Liver (tissue), 9 donors: ENCODE results near the gene NAP1L4. TPM values are rescaled to one million over a fixed set of nuclear protein-coding genes. Genes with fewer than 3 reads are reported as not detected.

Source experiments
- DNase-seq: peaks from one replicate; pipeline ENCODE4 v3.0.0-alpha.2; 2017; ENCODE audit warnings: low spot score
- H3K27ac ChIP-seq, 2 donors: one replicate each; pipeline ENCODE4 v1.7.0; 2013; ENCODE audit warnings: inconsistent platforms in 2 of 2, low read length in 2 of 2, control low read depth in 1 of 2, low read depth in 1 of 2, mild to moderate bottlenecking in 1 of 2
- H3K27me3 ChIP-seq, 4 donors: one replicate each; pipeline versions ENCODE4 v1.6.1 to v1.7.0; 2013; ENCODE audit warnings: low read length in 3 of 4, inconsistent platforms in 1 of 4, mild to moderate bottlenecking in 1 of 4, moderate library complexity in 1 of 4; ENCODE audit not compliant: control insufficient read depth in 4 of 4, insufficient read depth in 4 of 4
- H3K36me3 ChIP-seq, 4 donors: one replicate each; pipeline versions ENCODE4 v1.6.1 to v1.7.0; 2013; ENCODE audit warnings: low read length in 3 of 4, mild to moderate bottlenecking in 3 of 4, low read depth in 1 of 4, moderate library complexity in 1 of 4; ENCODE audit not compliant: control insufficient read depth in 4 of 4, insufficient read depth in 3 of 4
- H3K4me1 ChIP-seq, 4 donors: one replicate each; pipeline versions ENCODE4 v1.6.1 to v1.7.0; 2013; ENCODE audit warnings: low read length in 3 of 4, mild to moderate bottlenecking in 3 of 4, moderate library complexity in 1 of 4; ENCODE audit not compliant: control insufficient read depth in 4 of 4, insufficient read depth in 4 of 4
- H3K4me3 ChIP-seq, 3 donors: one replicate each; pipeline versions ENCODE4 v1.6.1 to v1.7.0; 2013; ENCODE audit warnings: low read length in 3 of 3, control low read depth in 1 of 3, low read depth in 1 of 3, mild to moderate bottlenecking in 1 of 3
- H3K9ac ChIP-seq, 2 donors: one replicate each; pipeline ENCODE4 v1.7.0; 2013; ENCODE audit warnings: low read length in 2 of 2, mild to moderate bottlenecking in 2 of 2, moderate library complexity in 2 of 2, control low read depth in 1 of 2, low read depth in 1 of 2
- H3K9me3 ChIP-seq, 4 donors: one replicate each; pipeline versions ENCODE4 v1.6.1 to v1.7.0; 2013; ENCODE audit warnings: low read length in 3 of 4; ENCODE audit not compliant: control insufficient read depth in 4 of 4
- EGR1 ChIP-seq, 2 donors: IDR thresholded peaks; 2 replicates each; pipeline ENCODE4 v1.6.1; 2016 to 2018; ENCODE audit warnings: antibody characterized with exemption in 2 of 2, low read depth in 2 of 2
- FOXA1 ChIP-seq: IDR thresholded peaks from 2 replicates; pipeline ENCODE4 v1.6.1; 2016; ENCODE audit warnings: antibody characterized with exemption
- FOXA2 ChIP-seq: IDR thresholded peaks from 2 replicates; pipeline ENCODE4 v1.6.1; 2016; ENCODE audit warnings: antibody characterized with exemption
- GABPA ChIP-seq, 2 donors: IDR thresholded peaks in 1 of 2; conservative IDR thresholded peaks in 1 of 2; 2 replicates each; pipeline ENCODE4 v1.6.1; 2016; ENCODE audit warnings: antibody characterized with exemption in 2 of 2, mild to moderate bottlenecking in 1 of 2, moderate library complexity in 1 of 2
- HNF4A ChIP-seq, 2 donors: conservative IDR thresholded peaks; 2 replicates each; pipeline ENCODE4 v1.6.1; 2016; ENCODE audit warnings: antibody characterized with exemption in 2 of 2, mild to moderate bottlenecking in 2 of 2
- HNF4G ChIP-seq: IDR thresholded peaks from 2 replicates; pipeline ENCODE4 v1.6.1; 2016; ENCODE audit warnings: antibody characterized with exemption
- JUND ChIP-seq, 2 donors: IDR thresholded peaks; 2 replicates each; pipeline ENCODE4 v1.6.1; 2016; ENCODE audit warnings: antibody characterized with exemption in 2 of 2
- NR2F2 ChIP-seq: IDR thresholded peaks from 2 replicates; pipeline ENCODE4 v1.6.1; 2016; ENCODE audit warnings: antibody characterized with exemption
- RAD21 ChIP-seq, 2 donors: IDR thresholded peaks; 2 replicates each; pipeline ENCODE4 v1.6.1; 2016; ENCODE audit warnings: antibody characterized with exemption in 2 of 2, mild to moderate bottlenecking in 2 of 2
- RXRA ChIP-seq, 2 donors: IDR thresholded peaks; 2 replicates each; pipeline ENCODE4 v1.6.1; 2017 to 2018; ENCODE audit warnings: antibody characterized with exemption in 2 of 2, mild to moderate bottlenecking in 1 of 2
- SP1 ChIP-seq: IDR thresholded peaks from 2 replicates; pipeline ENCODE4 v1.6.1; 2018; ENCODE audit warnings: antibody characterized with exemption, mild to moderate bottlenecking
- TAF1 ChIP-seq: conservative IDR thresholded peaks from 2 replicates; pipeline ENCODE4 v1.6.1; 2016; ENCODE audit warnings: antibody characterized with exemption, mild to moderate bottlenecking
- YY1 ChIP-seq: IDR thresholded peaks from 2 replicates; pipeline ENCODE4 v1.6.1; 2016; ENCODE audit warnings: antibody characterized with exemption, mild to moderate bottlenecking
- WGBS: extraction: QIAGEN DNeasy Blood & Tissue Kit; methylation state at CpG from one replicate; pipeline ENCODE4 v1.1.7; 2013; 5-methylcytosine and 5-hydroxymethylcytosine counted together
- polyA plus RNA-seq, 2 donors: library from polyadenylated mRNA; stranded (reverse) in 1 of 2; unstranded in 1 of 2; fragments of 200-250 nt in 1 of 2; fragments of >200 nt in 1 of 2; fragmentation: Nextera tagmentation in 1 of 2; extraction: Ambion mirVana in 1 of 2; gene quantifications; one replicate each; pipeline versions ENCODE4 v1.2.1 to v1.2.3, GENCODE V29; 2013 to 2015
- total RNA-seq, 2 donors: library from RNA; depleted of rRNA; stranded (reverse); fragments of >200 nt; gene quantifications; one replicate each; pipeline ENCODE4 v1.2.3, GENCODE V29; 2014
- TF ChIP-seq, protein P1 (sequence below): IDR thresholded peaks from 2 replicates; pipeline ENCODE4 v1.6.1; 2016; ENCODE audit warnings: antibody characterized with exemption, mild to moderate bottlenecking
- TF ChIP-seq, protein P2 (sequence below): IDR thresholded peaks from 2 replicates; pipeline ENCODE4 v1.6.1; 2016; ENCODE audit warnings: antibody characterized with exemption
- TF ChIP-seq, protein P3 (sequence below): IDR thresholded peaks from 2 replicates; pipeline ENCODE4 v1.6.1; 2016; ENCODE audit warnings: antibody characterized with exemption
- TF ChIP-seq, protein P4 (sequence below): IDR thresholded peaks from 2 replicates; pipeline ENCODE4 v1.6.1; 2016; ENCODE audit warnings: antibody characterized with exemption
- donor health status: healthy.
- donor health status: healthy.
- donor health status: healthy.
- donor health status: healthy.
- donor health status: healthy.

NAP1L4 gene
- total and polyA plus RNA-seq, 4 donors: 33.2 to 110 (median 46.7) TPM

DNA sequence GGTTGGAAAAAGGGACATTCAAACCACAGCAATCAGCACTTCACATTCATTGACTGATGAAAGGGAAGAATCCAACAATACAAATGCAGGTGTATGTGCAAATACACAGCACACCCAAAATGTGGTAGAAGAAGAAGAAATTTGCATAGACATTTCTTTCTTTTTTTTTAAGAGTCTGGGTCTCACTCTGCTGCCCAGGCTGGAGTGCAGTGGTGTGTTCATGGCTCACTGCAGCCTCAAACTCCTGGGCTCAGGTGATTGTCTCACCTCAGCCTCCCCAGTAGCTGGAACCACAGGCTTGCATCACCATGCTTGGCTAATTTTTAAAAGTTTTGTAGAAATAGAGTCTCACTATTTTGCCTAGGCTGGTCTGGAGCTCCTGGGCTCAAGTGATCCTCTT is 43.2 kb upstream of the NAP1L4 start:
- H3K27ac ChIP-seq: no peak overlapping the region
- H3K4me1 ChIP-seq: peaks cover 0 to 13% (median 5%) of the 10 kb centered on the region in 4 donors

DNA sequence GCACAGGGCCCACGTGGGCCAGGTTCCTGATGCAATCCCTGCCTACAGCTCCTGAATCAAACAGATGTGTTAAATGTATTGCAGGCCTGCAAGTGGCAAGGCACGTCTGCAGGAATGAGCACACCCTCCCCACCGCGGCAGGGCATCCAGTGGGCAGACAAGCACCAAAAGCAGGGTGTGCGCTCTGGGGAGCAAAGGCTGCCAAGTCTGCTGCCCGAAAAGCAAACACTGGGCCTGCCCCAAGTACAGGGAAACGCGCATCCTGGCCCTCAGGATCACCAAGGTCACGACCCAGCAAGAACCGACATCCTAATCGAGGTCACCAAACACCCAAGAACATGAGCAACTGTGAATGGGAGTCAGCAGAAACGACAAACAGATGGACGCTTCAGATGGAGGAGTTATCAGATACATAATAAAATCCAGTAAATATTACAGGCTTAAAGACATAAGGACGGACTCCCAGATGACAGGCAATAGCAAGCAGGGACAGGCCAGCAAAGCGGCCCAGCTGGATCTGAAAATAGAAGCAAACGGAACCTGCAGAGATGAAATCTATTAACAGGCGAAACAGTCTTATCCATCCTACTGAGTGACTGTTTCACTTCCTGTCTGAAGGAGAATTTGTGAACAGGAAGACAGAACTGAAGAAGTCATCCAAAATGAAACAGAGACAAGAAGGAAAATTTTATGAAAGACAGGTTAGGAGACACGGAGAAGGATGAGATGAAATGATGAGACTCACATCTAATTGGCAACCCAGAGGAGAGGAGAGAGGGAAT is 38.4 kb upstream of the NAP1L4 start:
- Histone ChIP-seq H3K27ac (no peak overlapping the region), H3K4me3 (no peak overlapping the region), H3K9me3 (no peaks in the 10 kb centered on the region), H3K4me1 (peaks cover 0 to 23% (median 13%) of the 10 kb centered on the region in 4 donors), H3K9ac (no peak overlapping the region), H3K36me3 (peaks cover 9 to 48% (median 27%) of the 10 kb centered on the region in 4 donors), H3K27me3 (no peaks in the 10 kb centered on the region)
- no peak for DNase-seq
- WGBS: 44% methylated on average over 18 of the region's 18 CpGs
- no peak for TF ChIP-seq RAD21 (IDR thresholded peaks at IDR 0.05)
- TF ChIP-seq RXRA (IDR thresholded peaks at IDR 0.05): peak; percentile 30 to 33
- peak; percentile 68 for TF ChIP-seq NR2F2
- TF ChIP-seq, protein P1, sequence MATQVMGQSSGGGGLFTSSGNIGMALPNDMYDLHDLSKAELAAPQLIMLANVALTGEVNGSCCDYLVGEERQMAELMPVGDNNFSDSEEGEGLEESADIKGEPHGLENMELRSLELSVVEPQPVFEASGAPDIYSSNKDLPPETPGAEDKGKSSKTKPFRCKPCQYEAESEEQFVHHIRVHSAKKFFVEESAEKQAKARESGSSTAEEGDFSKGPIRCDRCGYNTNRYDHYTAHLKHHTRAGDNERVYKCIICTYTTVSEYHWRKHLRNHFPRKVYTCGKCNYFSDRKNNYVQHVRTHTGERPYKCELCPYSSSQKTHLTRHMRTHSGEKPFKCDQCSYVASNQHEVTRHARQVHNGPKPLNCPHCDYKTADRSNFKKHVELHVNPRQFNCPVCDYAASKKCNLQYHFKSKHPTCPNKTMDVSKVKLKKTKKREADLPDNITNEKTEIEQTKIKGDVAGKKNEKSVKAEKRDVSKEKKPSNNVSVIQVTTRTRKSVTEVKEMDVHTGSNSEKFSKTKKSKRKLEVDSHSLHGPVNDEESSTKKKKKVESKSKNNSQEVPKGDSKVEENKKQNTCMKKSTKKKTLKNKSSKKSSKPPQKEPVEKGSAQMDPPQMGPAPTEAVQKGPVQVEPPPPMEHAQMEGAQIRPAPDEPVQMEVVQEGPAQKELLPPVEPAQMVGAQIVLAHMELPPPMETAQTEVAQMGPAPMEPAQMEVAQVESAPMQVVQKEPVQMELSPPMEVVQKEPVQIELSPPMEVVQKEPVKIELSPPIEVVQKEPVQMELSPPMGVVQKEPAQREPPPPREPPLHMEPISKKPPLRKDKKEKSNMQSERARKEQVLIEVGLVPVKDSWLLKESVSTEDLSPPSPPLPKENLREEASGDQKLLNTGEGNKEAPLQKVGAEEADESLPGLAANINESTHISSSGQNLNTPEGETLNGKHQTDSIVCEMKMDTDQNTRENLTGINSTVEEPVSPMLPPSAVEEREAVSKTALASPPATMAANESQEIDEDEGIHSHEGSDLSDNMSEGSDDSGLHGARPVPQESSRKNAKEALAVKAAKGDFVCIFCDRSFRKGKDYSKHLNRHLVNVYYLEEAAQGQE: no peak

More for the DNA sequence above, 43.2 kb upstream of the NAP1L4 start:
- H3K9me3 ChIP-seq: no peaks in the 10 kb centered on the region
- TF ChIP-seq, protein P2, sequence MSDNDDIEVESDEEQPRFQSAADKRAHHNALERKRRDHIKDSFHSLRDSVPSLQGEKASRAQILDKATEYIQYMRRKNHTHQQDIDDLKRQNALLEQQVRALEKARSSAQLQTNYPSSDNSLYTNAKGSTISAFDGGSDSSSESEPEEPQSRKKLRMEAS: no peak
- TF ChIP-seq HNF4G (no peak), NR2F2 (no peak), HNF4A (conservative IDR thresholded peaks at IDR 0.05) (no peak), SP1 (no peak), FOXA2 (no peak), TAF1 (no peak), JUND (IDR thresholded peaks at IDR 0.05) (no peak), YY1 (no peak)
- no peak overlapping the region for H3K9ac ChIP-seq
- peaks cover 7 to 57% (median 38%) of the 10 kb centered on the region in 4 donors for H3K36me3 ChIP-seq
- no peaks in the 10 kb centered on the region for H3K27me3 ChIP-seq
- H3K4me3 ChIP-seq: no peak overlapping the region
- no peak for DNase-seq

DNA sequence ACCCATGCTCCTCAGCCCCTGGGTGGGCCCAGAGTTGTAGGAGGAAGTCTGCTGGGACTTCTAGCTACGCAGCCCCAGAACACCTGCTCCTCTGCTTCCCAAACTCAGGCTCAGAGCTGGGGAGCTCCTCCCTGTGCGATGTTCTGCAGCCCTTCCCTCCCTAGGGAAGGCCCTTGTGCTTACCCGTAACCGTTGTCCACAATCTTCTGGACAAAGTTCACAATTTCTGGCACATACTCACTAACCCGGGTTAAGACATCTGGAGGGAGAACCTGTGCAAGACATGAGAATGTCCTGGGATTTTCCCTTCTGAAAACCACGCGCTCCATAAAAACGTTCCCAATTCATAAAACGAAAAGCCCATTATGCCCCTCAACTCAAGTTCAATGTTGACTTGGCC is 36.7 kb upstream of the NAP1L4 start:
- no peaks in the 10 kb centered on the region for H3K27me3 ChIP-seq
- TF ChIP-seq, protein P3, sequence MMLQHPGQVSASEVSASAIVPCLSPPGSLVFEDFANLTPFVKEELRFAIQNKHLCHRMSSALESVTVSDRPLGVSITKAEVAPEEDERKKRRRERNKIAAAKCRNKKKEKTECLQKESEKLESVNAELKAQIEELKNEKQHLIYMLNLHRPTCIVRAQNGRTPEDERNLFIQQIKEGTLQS: no peak
- TF ChIP-seq SP1: no peak
- no peak for TF ChIP-seq EGR1 (IDR thresholded peaks at IDR 0.05; ENCODE audit: low read depth in 2 of 2)
- no peak for TF ChIP-seq NR2F2
- TF ChIP-seq, protein P1: no peak
- no peak for TF ChIP-seq HNF4G
- no peak for TF ChIP-seq FOXA1
- TF ChIP-seq GABPA (IDR thresholded peaks at IDR 0.05 in 1 of 2, conservative IDR thresholded peaks at IDR 0.05 in 1 of 2): no peak
- TF ChIP-seq, protein P4, sequence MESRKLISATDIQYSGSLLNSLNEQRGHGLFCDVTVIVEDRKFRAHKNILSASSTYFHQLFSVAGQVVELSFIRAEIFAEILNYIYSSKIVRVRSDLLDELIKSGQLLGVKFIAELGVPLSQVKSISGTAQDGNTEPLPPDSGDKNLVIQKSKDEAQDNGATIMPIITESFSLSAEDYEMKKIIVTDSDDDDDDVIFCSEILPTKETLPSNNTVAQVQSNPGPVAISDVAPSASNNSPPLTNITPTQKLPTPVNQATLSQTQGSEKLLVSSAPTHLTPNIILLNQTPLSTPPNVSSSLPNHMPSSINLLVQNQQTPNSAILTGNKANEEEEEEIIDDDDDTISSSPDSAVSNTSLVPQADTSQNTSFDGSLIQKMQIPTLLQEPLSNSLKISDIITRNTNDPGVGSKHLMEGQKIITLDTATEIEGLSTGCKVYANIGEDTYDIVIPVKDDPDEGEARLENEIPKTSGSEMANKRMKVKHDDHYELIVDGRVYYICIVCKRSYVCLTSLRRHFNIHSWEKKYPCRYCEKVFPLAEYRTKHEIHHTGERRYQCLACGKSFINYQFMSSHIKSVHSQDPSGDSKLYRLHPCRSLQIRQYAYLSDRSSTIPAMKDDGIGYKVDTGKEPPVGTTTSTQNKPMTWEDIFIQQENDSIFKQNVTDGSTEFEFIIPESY: no peak
- TF ChIP-seq, protein P2: no peak
- TF ChIP-seq RAD21 (IDR thresholded peaks at IDR 0.05): no peak
- no peak for TF ChIP-seq RXRA (IDR thresholded peaks at IDR 0.05)
- TF ChIP-seq HNF4A (conservative IDR thresholded peaks at IDR 0.05): no peak
- no peak for TF ChIP-seq JUND (IDR thresholded peaks at IDR 0.05)
- no peak for TF ChIP-seq TAF1

More for the DNA sequence above, 36.7 kb upstream of the NAP1L4 start:
- H3K4me3 ChIP-seq: no peak overlapping the region
- peaks cover 0 to 23% (median 13%) of the 10 kb centered on the region in 4 donors for H3K4me1 ChIP-seq
- no peaks in the 10 kb centered on the region for H3K9me3 ChIP-seq
- H3K9ac ChIP-seq: no peak overlapping the region
- no peak overlapping the region for H3K27ac ChIP-seq
- WGBS: 59% methylated on average over 9 of the region's 9 CpGs
- no peak for DNase-seq
- H3K36me3 ChIP-seq: peaks cover 12 to 47% (median 30%) of the 10 kb centered on the region in 4 donors
